Mucosa of rectum (tissue), 2 donors: ENCODE results near the gene RPL26.

Experiments
- H3K27ac ChIP-seq, 2 donors: one replicate each; pipeline ENCODE4 v1.7.0; 2013; ENCODE audit warnings: inconsistent platforms in 2 of 2, low read depth in 2 of 2, low read length in 2 of 2
- H3K27me3 ChIP-seq, 2 donors: one replicate each; pipeline ENCODE4 v1.7.0; 2013; ENCODE audit warnings: low read length in 2 of 2; ENCODE audit not compliant: control insufficient read depth in 2 of 2, insufficient read depth in 2 of 2
- H3K36me3 ChIP-seq, 2 donors: one replicate each; pipeline ENCODE4 v1.7.0; 2013; ENCODE audit warnings: low read length in 2 of 2; ENCODE audit not compliant: control insufficient read depth in 2 of 2, insufficient read depth in 2 of 2
- H3K4me1 ChIP-seq, 2 donors: one replicate each; pipeline ENCODE4 v1.7.0; 2013; ENCODE audit warnings: low read length in 2 of 2, mild to moderate bottlenecking in 1 of 2; ENCODE audit not compliant: control insufficient read depth in 2 of 2, insufficient read depth in 2 of 2
- H3K4me3 ChIP-seq, 2 donors: one replicate each; pipeline ENCODE4 v1.7.0; 2013; ENCODE audit warnings: low read length in 2 of 2
- H3K9ac ChIP-seq, 2 donors: one replicate each; pipeline ENCODE4 v1.7.0; 2013; ENCODE audit warnings: low read length in 2 of 2, low read depth in 1 of 2, mild to moderate bottlenecking in 1 of 2
- H3K9me3 ChIP-seq, 2 donors: one replicate each; pipeline ENCODE4 v1.7.0; 2013; ENCODE audit warnings: low read length in 2 of 2; ENCODE audit not compliant: control insufficient read depth in 2 of 2
- donor health status: healthy.
- donor health status: Normal muscosa, but diverticular disease.

RPL26 gene

GRCh38 chr17:8413328-8413727, 30.3 kb upstream of the RPL26 start:
- Histone ChIP-seq H3K36me3 (no peaks in the 10 kb centered on the region), H3K9ac (no peak overlapping the region), H3K9me3 (no peaks in the 10 kb centered on the region), H3K27me3 (no peaks in the 10 kb centered on the region), H3K4me1 (peaks cover 0 to 2% of the 10 kb centered on the region in 2 donors), H3K4me3 (no peak overlapping the region), H3K27ac (no peak overlapping the region)

GRCh38 chr17:8412089-8412488, 29.1 kb upstream of the RPL26 start:
- no peaks in the 10 kb centered on the region for H3K36me3 ChIP-seq
- no peaks in the 10 kb centered on the region for H3K9me3 ChIP-seq
- H3K27ac ChIP-seq: no peak overlapping the region
- H3K9ac ChIP-seq: no peak overlapping the region
- peaks cover 2 to 5% of the 10 kb centered on the region in 2 donors for H3K4me1 ChIP-seq
- H3K27me3 ChIP-seq: no peaks in the 10 kb centered on the region
- no peak overlapping the region for H3K4me3 ChIP-seq

- peaks cover 5% of the 10 kb centered on the region in 2 donors for H3K4me1 ChIP-seq
- no peak overlapping the region for H3K9ac ChIP-seq
- no peaks in the 10 kb centered on the region for H3K9me3 ChIP-seq
- no peak overlapping the region for H3K27ac ChIP-seq
- H3K27me3 ChIP-seq: no peaks in the 10 kb centered on the region
- no peak overlapping the region for H3K4me3 ChIP-seq
- H3K36me3 ChIP-seq: no peaks in the 10 kb centered on the region
Observed at GRCh38 chr17:8410883-8411238, 27.9 kb upstream of the RPL26 start.

GRCh38 chr17:8409966-8410882, 27.2 kb upstream of the RPL26 start:
- no peak overlapping the region for H3K27ac ChIP-seq
- no peaks in the 10 kb centered on the region for H3K9me3 ChIP-seq
- peaks cover 5 to 8% of the 10 kb centered on the region in 2 donors for H3K4me1 ChIP-seq
- no peaks in the 10 kb centered on the region for H3K27me3 ChIP-seq
- H3K36me3 ChIP-seq: no peaks in the 10 kb centered on the region
- H3K9ac ChIP-seq: no peak overlapping the region
- no peak overlapping the region for H3K4me3 ChIP-seq

GRCh38 chr17:8408371-8408770, 25.4 kb upstream of the RPL26 start:
- no peaks in the 10 kb centered on the region for H3K27me3 ChIP-seq
- H3K27ac ChIP-seq: peak overlapping the region in 1 of 2 donors; percentile 33
- H3K9ac ChIP-seq: no peak overlapping the region
- no peaks in the 10 kb centered on the region for H3K9me3 ChIP-seq
- H3K4me1 ChIP-seq: peaks cover 5 to 8% of the 10 kb centered on the region in 2 donors
- no peaks in the 10 kb centered on the region for H3K36me3 ChIP-seq
- peak overlapping the region in 1 of 2 donors; percentile 7 for H3K4me3 ChIP-seq

GRCh38 chr17:8406174-8406573, 23.2 kb upstream of the RPL26 start:
- Histone ChIP-seq H3K27ac (no peak overlapping the region), H3K27me3 (no peaks in the 10 kb centered on the region), H3K9me3 (no peaks in the 10 kb centered on the region), H3K36me3 (no peaks in the 10 kb centered on the region), H3K9ac (no peak overlapping the region), H3K4me1 (peaks cover 5 to 8% of the 10 kb centered on the region in 2 donors), H3K4me3 (no peak overlapping the region)

GRCh38 chr17:8405499-8406016, 22.6 kb upstream of the RPL26 start:
- H3K36me3 ChIP-seq: no peaks in the 10 kb centered on the region
- no peaks in the 10 kb centered on the region for H3K9me3 ChIP-seq
- H3K9ac ChIP-seq: no peak overlapping the region

GRCh38 chr17:8402921-8403536, 20.0 kb upstream of the RPL26 start:
- no peaks in the 10 kb centered on the region for H3K36me3 ChIP-seq
- H3K4me3 ChIP-seq: no peak overlapping the region
- H3K27me3 ChIP-seq: peaks cover 0 to 2% of the 10 kb centered on the region in 2 donors
- peaks cover under 1 to 6% of the 10 kb centered on the region in 2 donors for H3K4me1 ChIP-seq
- no peaks in the 10 kb centered on the region for H3K9me3 ChIP-seq
- H3K27ac ChIP-seq: no peak overlapping the region
- no peak overlapping the region for H3K9ac ChIP-seq

More at GRCh38 chr17:8405499-8406016, 22.6 kb upstream of the RPL26 start:
- peaks cover 5 to 8% of the 10 kb centered on the region in 2 donors for H3K4me1 ChIP-seq
- no peak overlapping the region for H3K4me3 ChIP-seq
- no peaks in the 10 kb centered on the region for H3K27me3 ChIP-seq
- H3K27ac ChIP-seq: no peak overlapping the region

- Histone ChIP-seq H3K4me1 (peaks cover 0 to 3% of the 10 kb centered on the region in 2 donors), H3K4me3 (no peak overlapping the region), H3K9ac (no peak overlapping the region), H3K27me3 (peaks cover 7 to 10% of the 10 kb centered on the region in 2 donors), H3K27ac (no peak overlapping the region), H3K9me3 (no peaks in the 10 kb centered on the region), H3K36me3 (no peaks in the 10 kb centered on the region)
Observed at GRCh38 chr17:8401107-8401506, 18.1 kb upstream of the RPL26 start.

GRCh38 chr17:8398980-8399379, 16.0 kb upstream of the RPL26 start:
- Histone ChIP-seq H3K36me3 (no peaks in the 10 kb centered on the region), H3K4me3 (no peak overlapping the region), H3K27ac (no peak overlapping the region), H3K4me1 (peaks cover 2 to 3% of the 10 kb centered on the region in 2 donors), H3K9me3 (no peaks in the 10 kb centered on the region), H3K9ac (no peak overlapping the region), H3K27me3 (peaks cover 7 to 10% of the 10 kb centered on the region in 2 donors)
